Liver (tissue), 9 donors: ENCODE results near the gene SUGCT. TPM values are rescaled to one million over a fixed set of nuclear protein-coding genes. Genes with fewer than 3 reads are reported as not detected.
"Not testable (repeated sequence)": the region's sequence is repeated elsewhere in the genome, so short reads cannot be mapped to it uniquely, and the experiment has no call there.

Experiments used
- DNase-seq: peaks from one replicate; pipeline ENCODE4 v3.0.0-alpha.2; 2017; ENCODE audit warnings: low spot score
- H3K27ac ChIP-seq, 2 donors: one replicate each; pipeline ENCODE4 v1.7.0; 2013; ENCODE audit warnings: inconsistent platforms in 2 of 2, low read length in 2 of 2, control low read depth in 1 of 2, low read depth in 1 of 2, mild to moderate bottlenecking in 1 of 2
- H3K27me3 ChIP-seq, 4 donors: one replicate each; pipeline versions ENCODE4 v1.6.1 to v1.7.0; 2013; ENCODE audit warnings: low read length in 3 of 4, inconsistent platforms in 1 of 4, mild to moderate bottlenecking in 1 of 4, moderate library complexity in 1 of 4; ENCODE audit not compliant: control insufficient read depth in 4 of 4, insufficient read depth in 4 of 4
- H3K36me3 ChIP-seq, 4 donors: one replicate each; pipeline versions ENCODE4 v1.6.1 to v1.7.0; 2013; ENCODE audit warnings: low read length in 3 of 4, mild to moderate bottlenecking in 3 of 4, low read depth in 1 of 4, moderate library complexity in 1 of 4; ENCODE audit not compliant: control insufficient read depth in 4 of 4, insufficient read depth in 3 of 4
- H3K4me1 ChIP-seq, 4 donors: one replicate each; pipeline versions ENCODE4 v1.6.1 to v1.7.0; 2013; ENCODE audit warnings: low read length in 3 of 4, mild to moderate bottlenecking in 3 of 4, moderate library complexity in 1 of 4; ENCODE audit not compliant: control insufficient read depth in 4 of 4, insufficient read depth in 4 of 4
- H3K4me3 ChIP-seq, 3 donors: one replicate each; pipeline versions ENCODE4 v1.6.1 to v1.7.0; 2013; ENCODE audit warnings: low read length in 3 of 3, control low read depth in 1 of 3, low read depth in 1 of 3, mild to moderate bottlenecking in 1 of 3
- H3K9ac ChIP-seq, 2 donors: one replicate each; pipeline ENCODE4 v1.7.0; 2013; ENCODE audit warnings: low read length in 2 of 2, mild to moderate bottlenecking in 2 of 2, moderate library complexity in 2 of 2, control low read depth in 1 of 2, low read depth in 1 of 2
- H3K9me3 ChIP-seq, 4 donors: one replicate each; pipeline versions ENCODE4 v1.6.1 to v1.7.0; 2013; ENCODE audit warnings: low read length in 3 of 4; ENCODE audit not compliant: control insufficient read depth in 4 of 4
- ATF3 ChIP-seq: IDR thresholded peaks from 2 replicates; pipeline ENCODE4 v1.6.1; 2016; ENCODE audit warnings: antibody characterized with exemption
- CTCF ChIP-seq: fragments of 150-350 bp; IDR thresholded peaks from 2 replicates; pipeline ENCODE4 v1.5.1; 2017; ENCODE audit warnings: improper control_type of control experiment, low read depth, low read length; ENCODE audit not compliant: missing input control
- EGR1 ChIP-seq, 2 donors: IDR thresholded peaks; 2 replicates each; pipeline ENCODE4 v1.6.1; 2016 to 2018; ENCODE audit warnings: antibody characterized with exemption in 2 of 2, low read depth in 2 of 2
- FOXA1 ChIP-seq: IDR thresholded peaks from 2 replicates; pipeline ENCODE4 v1.6.1; 2016; ENCODE audit warnings: antibody characterized with exemption
- FOXA2 ChIP-seq: IDR thresholded peaks from 2 replicates; pipeline ENCODE4 v1.6.1; 2016; ENCODE audit warnings: antibody characterized with exemption
- GABPA ChIP-seq, 2 donors: IDR thresholded peaks in 1 of 2; conservative IDR thresholded peaks in 1 of 2; 2 replicates each; pipeline ENCODE4 v1.6.1; 2016; ENCODE audit warnings: antibody characterized with exemption in 2 of 2, mild to moderate bottlenecking in 1 of 2, moderate library complexity in 1 of 2
- HNF4A ChIP-seq, 2 donors: conservative IDR thresholded peaks; 2 replicates each; pipeline ENCODE4 v1.6.1; 2016; ENCODE audit warnings: antibody characterized with exemption in 2 of 2, mild to moderate bottlenecking in 2 of 2
- JUND ChIP-seq, 2 donors: IDR thresholded peaks; 2 replicates each; pipeline ENCODE4 v1.6.1; 2016; ENCODE audit warnings: antibody characterized with exemption in 2 of 2
- NR2F2 ChIP-seq: IDR thresholded peaks from 2 replicates; pipeline ENCODE4 v1.6.1; 2016; ENCODE audit warnings: antibody characterized with exemption
- RAD21 ChIP-seq, 2 donors: IDR thresholded peaks; 2 replicates each; pipeline ENCODE4 v1.6.1; 2016; ENCODE audit warnings: antibody characterized with exemption in 2 of 2, mild to moderate bottlenecking in 2 of 2
- RXRA ChIP-seq, 2 donors: IDR thresholded peaks; 2 replicates each; pipeline ENCODE4 v1.6.1; 2017 to 2018; ENCODE audit warnings: antibody characterized with exemption in 2 of 2, mild to moderate bottlenecking in 1 of 2
- SP1 ChIP-seq: IDR thresholded peaks from 2 replicates; pipeline ENCODE4 v1.6.1; 2018; ENCODE audit warnings: antibody characterized with exemption, mild to moderate bottlenecking
- YY1 ChIP-seq: IDR thresholded peaks from 2 replicates; pipeline ENCODE4 v1.6.1; 2016; ENCODE audit warnings: antibody characterized with exemption, mild to moderate bottlenecking
- ZBTB33 ChIP-seq: IDR thresholded peaks from 2 replicates; pipeline ENCODE4 v1.6.1; 2016; ENCODE audit warnings: antibody characterized with exemption
- WGBS: extraction: QIAGEN DNeasy Blood & Tissue Kit; methylation state at CpG from one replicate; pipeline ENCODE4 v1.1.7; 2013; 5-methylcytosine and 5-hydroxymethylcytosine counted together
- polyA plus RNA-seq, 2 donors: library from polyadenylated mRNA; stranded (reverse) in 1 of 2; unstranded in 1 of 2; fragments of 200-250 nt in 1 of 2; fragments of >200 nt in 1 of 2; fragmentation: Nextera tagmentation in 1 of 2; extraction: Ambion mirVana in 1 of 2; gene quantifications; one replicate each; pipeline versions ENCODE4 v1.2.1 to v1.2.3, GENCODE V29; 2013 to 2015
- total RNA-seq, 2 donors: library from RNA; depleted of rRNA; stranded (reverse); fragments of >200 nt; gene quantifications; one replicate each; pipeline ENCODE4 v1.2.3, GENCODE V29; 2014
- donor health status: healthy.
- donor health status: healthy.
- donor health status: healthy.
- donor health status: healthy.
- donor health status: healthy.

Gene SUGCT
- total and polyA plus RNA-seq, 4 donors = 6.2 to 11.9 (median 9.9) TPM

- 81% methylated on average over 1 of the region's 1 CpG for WGBS
Observed at GRCh38 chr7:40165216-40165615, 30.4 kb downstream of the SUGCT start.

GRCh38 chr7:40167291-40167690 is 32.5 kb downstream of the SUGCT start:
- TF ChIP-seq YY1 (no peak), FOXA2 (no peak), EGR1 (IDR thresholded peaks at IDR 0.05; ENCODE audit: low read depth in 2 of 2) (no peak), RXRA (IDR thresholded peaks at IDR 0.05) (no peak), SP1 (no peak), GABPA (IDR thresholded peaks at IDR 0.05 in 1 of 2, conservative IDR thresholded peaks at IDR 0.05 in 1 of 2) (no peak), HNF4A (conservative IDR thresholded peaks at IDR 0.05) (no peak), ZBTB33 (no peak), NR2F2 (no peak), RAD21 (IDR thresholded peaks at IDR 0.05) (no peak)
- no peak overlapping the region for H3K4me3 ChIP-seq
- H3K9me3 ChIP-seq = no peaks in the 10 kb centered on the region
- H3K27me3 ChIP-seq = no peaks in the 10 kb centered on the region
- no peak overlapping the region for H3K27ac ChIP-seq
- DNase-seq = no peak
- no peaks in the 10 kb centered on the region for H3K4me1 ChIP-seq
- H3K9ac ChIP-seq = no peak overlapping the region
- H3K36me3 ChIP-seq = no peaks in the 10 kb centered on the region
- WGBS = 97% methylated on average over 3 of the region's 3 CpGs

More at GRCh38 chr7:40165216-40165615, 30.4 kb downstream of the SUGCT start:
- H3K36me3 ChIP-seq = no peaks in the 10 kb centered on the region
- no peaks in the 10 kb centered on the region for H3K27me3 ChIP-seq
- H3K4me1 ChIP-seq = no peaks in the 10 kb centered on the region
- H3K9ac ChIP-seq = no peak overlapping the region
- DNase-seq = no peak
- no peak overlapping the region for H3K27ac ChIP-seq
- no peaks in the 10 kb centered on the region for H3K9me3 ChIP-seq
- no peak overlapping the region for H3K4me3 ChIP-seq
- no peak for TF ChIP-seq JUND (IDR thresholded peaks at IDR 0.05)
- no peak for TF ChIP-seq FOXA1
- TF ChIP-seq GABPA (IDR thresholded peaks at IDR 0.05 in 1 of 2, conservative IDR thresholded peaks at IDR 0.05 in 1 of 2) = no peak
- TF ChIP-seq CTCF = no peak
- TF ChIP-seq HNF4A (conservative IDR thresholded peaks at IDR 0.05) = no peak
- TF ChIP-seq ATF3 = no peak
- TF ChIP-seq FOXA2 = no peak
- no peak for TF ChIP-seq SP1

GRCh38 chr7:40168266-40168665 is 33.5 kb downstream of the SUGCT start:
- not testable (repeated sequence) for H3K36me3 ChIP-seq, H3K9me3 ChIP-seq, DNase-seq, H3K4me1 ChIP-seq, H3K27ac ChIP-seq, H3K9ac ChIP-seq, H3K27me3 ChIP-seq, H3K4me3 ChIP-seq
- WGBS = 96% methylated on average over 3 of the region's 3 CpGs

- H3K4me3 ChIP-seq, H3K9ac ChIP-seq, H3K9me3 ChIP-seq, H3K36me3 ChIP-seq, DNase-seq, H3K4me1 ChIP-seq, H3K27ac ChIP-seq, H3K27me3 ChIP-seq: not testable (repeated sequence)
- WGBS = 96% methylated on average over 13 of the region's 13 CpGs
Observed at GRCh38 chr7:40173121-40173520, 38.3 kb downstream of the SUGCT start.

GRCh38 chr7:40175256-40175655 is 40.5 kb downstream of the SUGCT start:
- not testable (repeated sequence) for H3K9ac ChIP-seq, H3K4me1 ChIP-seq, H3K27ac ChIP-seq, H3K9me3 ChIP-seq, H3K4me3 ChIP-seq, H3K36me3 ChIP-seq, DNase-seq, H3K27me3 ChIP-seq
- 94% methylated on average over 6 of the region's 6 CpGs for WGBS
